Middle frontal gyrus (tissue), 1 donor: ENCODE measurements around the gene SPINK1.
"Not testable (repeated sequence)": the region's sequence is repeated elsewhere in the genome, so short reads cannot be mapped to it uniquely, and the experiment has no call there.

Experiments
- DNase-seq: peaks from one replicate; pipeline ENCODE4 v3.0.0-alpha.2; 2015; ENCODE audit warnings: low spot score; ENCODE audit errors: extremely low spot score

SPINK1 gene

DNA sequence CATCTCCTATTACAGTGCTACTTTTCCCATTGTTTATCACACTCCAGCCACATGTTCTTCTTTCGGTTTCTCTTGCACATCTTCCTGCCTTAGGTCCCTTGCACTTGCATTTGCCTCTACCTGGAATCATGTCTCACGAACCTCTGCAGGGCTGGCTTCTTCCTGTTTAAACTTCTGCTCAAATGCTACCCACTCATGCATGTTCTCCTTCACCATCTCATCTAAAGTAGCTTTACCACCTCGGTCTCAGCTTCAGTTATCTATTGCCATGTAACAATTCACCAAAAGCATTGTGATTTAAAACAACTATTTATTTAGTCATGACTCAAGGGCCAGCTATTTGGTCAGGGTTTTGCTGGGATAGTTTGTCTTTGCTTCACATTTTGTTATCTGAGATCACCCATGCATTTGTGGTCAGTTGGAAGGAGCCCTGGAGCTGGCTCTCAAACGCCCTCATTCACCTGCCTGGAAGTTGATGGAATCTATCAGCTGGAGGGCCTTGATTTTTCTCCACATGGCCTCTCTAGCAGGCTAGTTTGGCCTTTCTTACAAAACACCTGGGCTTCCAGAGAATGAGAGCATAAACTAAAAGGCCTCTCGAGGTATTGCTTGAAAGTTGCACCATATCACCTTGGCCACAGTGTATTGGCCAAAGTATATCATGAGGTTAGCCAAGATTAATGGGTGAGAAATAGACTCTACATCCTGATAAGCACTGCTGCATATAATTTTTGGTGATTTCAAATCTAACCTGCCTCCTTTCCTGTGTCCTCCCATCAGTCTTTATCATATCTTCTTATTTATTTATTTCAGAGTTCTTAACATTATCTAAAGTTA, 21.4 kb downstream of the SPINK1 start:
- DNase-seq, result no peak

DNA sequence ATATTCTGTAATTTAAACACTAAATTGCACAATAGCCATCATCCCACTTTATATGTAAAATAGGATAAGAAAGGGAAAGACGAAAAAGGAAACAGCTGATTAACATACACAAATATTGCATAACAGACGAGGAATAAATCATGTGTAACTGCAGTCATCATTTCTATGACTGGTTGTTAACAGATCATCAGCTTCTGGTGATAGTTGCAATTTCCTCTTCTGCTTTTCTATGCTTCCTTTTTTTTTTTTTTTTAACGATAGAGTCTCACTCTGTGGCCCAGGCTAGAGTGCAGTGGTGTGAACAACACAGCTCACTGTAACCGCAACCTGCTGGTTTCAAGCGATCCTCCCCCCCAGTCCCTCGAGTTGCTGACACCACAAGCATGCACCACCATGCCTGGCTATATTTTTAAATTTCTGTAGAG, 26.4 kb downstream of the SPINK1 start:
- no peak for DNase-seq

DNA sequence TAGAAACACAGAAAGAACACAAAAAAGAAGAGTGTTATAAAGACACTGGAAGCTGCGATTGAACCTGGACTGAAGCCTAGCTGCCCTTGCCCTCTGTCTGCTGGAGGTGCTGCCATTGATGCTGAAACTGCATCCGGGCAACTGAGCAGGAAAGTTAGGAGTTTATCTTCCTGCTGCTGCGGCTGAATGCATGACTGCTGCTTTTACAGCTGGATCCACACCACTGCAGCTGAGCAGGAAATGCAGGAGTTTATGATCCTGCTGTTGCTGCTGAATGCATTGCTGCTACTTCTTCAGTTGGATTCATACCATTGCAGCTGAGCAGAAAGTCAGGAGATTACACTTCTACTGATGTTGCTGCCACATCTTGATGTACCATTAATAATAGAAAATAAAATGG, 27.1 kb downstream of the SPINK1 start:
- no peak for DNase-seq

DNA sequence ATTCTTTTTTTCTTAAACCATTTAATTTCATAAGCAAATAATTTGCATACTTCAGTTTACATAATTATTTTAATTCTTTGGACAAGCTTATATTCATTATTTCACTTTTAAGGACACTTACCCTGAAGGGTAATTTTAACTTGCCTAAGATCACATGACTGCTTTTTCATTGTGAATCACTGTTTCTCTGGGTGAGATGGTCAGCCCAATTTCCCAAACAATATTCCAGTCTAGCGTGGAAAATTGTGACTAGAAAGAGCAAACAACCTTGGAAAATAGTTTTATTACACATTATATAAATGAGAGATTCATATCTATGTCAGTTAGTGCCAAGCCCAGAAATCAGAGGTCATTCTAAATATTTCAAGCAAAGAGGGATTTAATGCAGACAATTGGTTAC, 27.5 kb downstream of the SPINK1 start:
- DNase-seq, result no peak

DNA sequence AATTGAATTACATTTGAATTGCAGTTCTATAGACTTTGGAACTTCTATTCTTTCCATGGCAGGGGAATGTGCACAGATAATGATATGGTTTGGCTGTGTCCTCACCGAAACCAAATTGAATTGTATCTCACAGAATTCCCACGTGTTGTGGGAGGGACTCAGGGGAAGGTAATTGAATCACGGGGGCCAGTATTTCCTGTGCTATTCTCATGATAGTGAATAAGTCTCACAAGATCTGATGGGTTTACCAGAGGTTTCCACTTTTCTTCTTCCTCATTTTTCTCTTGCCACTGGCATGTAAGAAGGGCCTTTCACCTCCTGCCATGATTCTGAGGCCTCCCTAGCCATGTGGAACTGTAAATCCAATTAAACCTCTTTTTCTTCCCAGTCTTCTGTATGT, 28.3 kb downstream of the SPINK1 start:
- DNase-seq, result not testable (repeated sequence)

DNA sequence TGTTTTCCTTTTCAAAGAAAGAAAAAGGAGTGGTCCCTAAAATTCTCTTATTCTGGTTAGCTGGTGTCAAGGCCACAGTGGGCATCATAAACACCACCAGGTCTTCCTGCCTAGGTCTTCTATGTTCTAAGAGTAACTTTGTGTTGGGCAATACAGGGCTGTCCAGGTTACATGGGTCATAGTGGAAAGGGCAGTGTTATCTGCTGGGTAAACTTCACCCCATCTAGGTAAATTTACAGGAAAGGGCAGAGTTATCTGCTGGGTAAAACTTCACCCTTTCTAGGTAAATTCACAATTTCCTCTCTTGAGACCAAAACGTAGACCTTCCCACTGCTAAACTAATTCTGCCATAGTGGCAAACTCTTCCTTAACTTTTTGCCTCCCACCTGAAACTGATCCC, 30.0 kb downstream of the SPINK1 start:
- DNase-seq, result no peak

DNA sequence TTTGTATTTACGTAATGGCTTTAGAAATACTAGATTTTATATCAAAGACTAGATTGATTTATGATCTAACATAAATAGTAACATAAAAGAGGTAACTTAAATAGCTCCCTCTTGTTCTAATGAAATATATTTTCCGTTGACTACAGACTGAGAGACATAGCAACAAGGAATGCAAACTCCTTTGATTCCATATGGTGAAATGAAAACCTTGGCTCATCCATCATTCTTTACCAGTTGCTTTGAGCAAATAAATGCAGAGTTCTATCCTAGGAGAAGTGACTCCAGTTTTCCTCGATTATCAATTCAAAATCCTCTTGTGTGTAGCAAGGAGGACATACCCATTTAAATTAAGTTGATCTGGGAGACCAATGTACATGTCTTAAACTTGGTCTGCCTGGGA, 31.0 kb downstream of the SPINK1 start:
- no peak for DNase-seq

DNA sequence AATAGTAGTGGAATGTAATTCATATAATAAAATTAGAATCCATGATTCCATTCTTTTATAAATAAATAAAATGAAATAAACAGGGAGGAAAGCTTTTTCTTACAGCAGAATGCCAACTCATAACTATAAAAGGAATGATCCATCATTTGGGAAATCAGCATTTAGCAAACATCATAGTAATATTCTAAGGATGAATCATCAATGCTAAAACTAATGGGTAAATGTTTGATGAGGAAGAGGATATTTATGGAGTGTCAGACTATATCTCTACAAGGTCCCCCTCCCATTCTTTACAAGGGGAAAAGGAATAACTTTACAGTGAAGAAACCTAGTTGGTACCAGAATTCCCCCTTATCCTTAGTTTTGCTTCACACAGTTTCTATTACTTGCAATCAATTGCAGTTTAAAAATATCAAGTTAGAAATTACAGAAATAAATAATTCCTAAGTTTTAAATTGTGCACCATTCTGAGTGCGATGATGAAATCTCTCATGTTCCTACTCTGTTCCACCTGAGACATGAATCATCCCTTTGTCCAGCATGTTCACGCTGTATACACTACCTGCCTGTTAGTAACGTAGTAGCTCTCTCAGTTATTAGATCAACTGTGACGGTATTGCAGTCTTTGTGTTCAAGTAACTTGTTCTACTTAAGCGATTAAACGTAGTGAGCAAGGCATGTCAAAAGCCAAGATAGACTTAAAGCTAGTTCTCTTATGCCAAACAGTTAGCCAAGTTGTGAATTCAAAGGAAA, 34.7 kb downstream of the SPINK1 start:
- DNase-seq, result no peak

DNA sequence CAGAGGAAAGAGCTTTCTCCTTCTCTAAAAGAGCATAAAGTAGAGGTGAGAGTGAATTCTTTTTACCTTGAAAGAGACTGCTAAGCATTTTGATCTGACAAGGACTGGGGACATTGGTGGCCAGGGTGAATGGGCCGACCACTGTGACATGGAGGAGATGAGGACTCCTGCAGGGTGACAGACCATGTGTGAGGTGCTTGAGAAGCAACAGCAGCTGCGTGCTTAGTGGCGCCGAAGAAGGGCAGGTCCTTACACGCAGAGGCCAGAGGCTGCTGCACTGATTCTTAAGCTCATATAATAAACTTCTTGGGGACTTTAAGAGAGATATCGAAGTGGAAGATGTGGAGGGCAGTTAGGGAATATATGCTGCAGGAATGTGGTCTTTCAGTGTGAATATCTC, 40.3 kb downstream of the SPINK1 start:
- DNase-seq, result no peak

DNA sequence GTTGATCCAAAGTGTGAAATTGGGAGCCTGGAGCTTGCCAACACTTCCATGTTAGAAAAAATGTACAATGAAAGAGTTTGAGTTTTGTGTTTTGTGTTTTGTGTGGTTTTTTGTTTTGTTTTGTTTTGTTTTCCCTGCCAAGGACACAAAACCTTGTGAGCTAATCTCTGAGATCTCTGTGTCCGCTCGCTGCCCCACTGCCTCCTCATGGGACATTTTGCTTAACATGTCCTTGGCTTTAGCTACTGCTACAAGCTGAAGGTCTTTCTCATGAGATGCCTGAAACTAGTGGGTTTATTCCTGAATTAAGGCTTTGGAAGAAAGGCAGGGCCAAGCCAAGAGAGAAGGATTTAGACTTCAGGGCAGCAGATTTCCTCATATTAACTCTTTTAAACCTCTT, 41.7 kb downstream of the SPINK1 start:
- DNase-seq, result no peak

DNA sequence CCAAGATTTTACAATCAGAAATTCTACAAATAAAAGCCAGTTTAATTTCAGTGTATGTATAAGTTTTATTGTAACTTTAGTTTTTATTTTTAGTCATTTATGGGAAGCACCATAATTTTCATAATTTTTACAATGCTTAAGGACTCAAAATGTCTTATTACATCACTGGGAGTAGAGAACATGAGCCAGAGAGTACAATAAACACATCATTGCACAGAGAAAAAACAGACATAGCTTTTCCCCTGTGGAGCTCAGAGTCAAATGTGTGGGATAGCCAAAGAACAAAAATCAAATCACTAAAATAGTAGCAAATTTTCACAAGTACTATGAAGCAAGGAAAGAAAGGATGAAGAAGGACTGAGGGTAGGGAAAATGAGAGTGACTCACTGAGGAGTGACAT, 43.4 kb downstream of the SPINK1 start:
- no peak for DNase-seq

DNA sequence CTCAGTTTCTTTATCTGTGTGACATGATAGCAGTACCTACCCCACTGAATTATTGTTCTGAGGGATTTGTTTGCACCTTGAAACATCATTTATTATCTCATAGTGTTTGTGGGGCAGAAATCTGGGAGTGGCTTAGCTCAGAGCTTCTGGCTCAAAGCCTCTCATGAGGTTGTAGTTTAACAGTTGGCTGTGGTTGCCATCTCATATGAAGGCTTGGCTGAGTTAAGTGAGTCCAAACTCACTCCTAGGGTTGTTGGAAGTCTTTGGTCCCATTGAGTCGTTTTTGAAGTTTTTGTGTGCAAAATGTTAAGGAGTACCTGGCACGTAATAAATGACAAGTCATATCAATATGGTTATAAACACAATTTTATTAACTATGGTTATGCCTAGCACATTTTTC, 45.3 kb downstream of the SPINK1 start:
- DNase-seq, result no peak

DNA sequence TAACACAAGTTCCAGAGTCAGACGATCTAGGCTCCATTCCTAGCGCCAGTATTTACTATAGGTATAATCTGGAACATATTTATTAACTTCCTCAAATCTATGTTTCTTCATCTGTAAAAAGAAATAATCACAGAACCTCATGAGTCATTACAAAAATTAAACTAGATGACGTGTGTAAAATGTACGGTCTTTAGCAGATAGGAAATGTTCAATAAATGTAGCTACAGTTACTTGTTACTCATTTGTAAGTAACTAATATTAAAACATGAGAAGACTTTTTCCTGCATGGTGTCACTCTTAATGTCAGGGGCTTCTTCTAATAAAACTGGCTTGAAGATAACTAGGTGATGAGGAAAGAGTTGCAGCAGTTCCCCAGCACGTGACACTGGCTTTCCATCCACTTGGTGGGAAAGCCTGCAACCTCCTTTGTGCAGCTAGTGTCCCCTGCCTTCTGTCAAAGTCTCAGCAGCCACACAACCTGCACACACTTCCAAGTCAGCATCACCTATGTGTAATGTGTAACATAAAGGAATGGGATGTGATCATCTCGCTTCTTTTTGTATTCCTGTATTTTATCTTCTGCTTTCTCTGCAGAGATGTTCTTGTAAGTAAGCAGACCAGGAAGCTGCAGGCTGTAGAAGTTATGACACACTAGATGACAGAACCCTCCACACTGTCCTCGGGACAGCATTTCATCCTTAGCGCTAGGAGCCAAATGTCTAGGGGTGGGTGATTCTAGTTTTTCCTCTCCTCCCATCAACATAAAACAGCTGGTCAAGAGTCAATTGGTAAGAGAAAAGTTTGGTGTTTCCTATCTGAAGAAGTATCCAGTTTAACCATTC, 47.1 kb downstream of the SPINK1 start:
- no peak for DNase-seq

DNA sequence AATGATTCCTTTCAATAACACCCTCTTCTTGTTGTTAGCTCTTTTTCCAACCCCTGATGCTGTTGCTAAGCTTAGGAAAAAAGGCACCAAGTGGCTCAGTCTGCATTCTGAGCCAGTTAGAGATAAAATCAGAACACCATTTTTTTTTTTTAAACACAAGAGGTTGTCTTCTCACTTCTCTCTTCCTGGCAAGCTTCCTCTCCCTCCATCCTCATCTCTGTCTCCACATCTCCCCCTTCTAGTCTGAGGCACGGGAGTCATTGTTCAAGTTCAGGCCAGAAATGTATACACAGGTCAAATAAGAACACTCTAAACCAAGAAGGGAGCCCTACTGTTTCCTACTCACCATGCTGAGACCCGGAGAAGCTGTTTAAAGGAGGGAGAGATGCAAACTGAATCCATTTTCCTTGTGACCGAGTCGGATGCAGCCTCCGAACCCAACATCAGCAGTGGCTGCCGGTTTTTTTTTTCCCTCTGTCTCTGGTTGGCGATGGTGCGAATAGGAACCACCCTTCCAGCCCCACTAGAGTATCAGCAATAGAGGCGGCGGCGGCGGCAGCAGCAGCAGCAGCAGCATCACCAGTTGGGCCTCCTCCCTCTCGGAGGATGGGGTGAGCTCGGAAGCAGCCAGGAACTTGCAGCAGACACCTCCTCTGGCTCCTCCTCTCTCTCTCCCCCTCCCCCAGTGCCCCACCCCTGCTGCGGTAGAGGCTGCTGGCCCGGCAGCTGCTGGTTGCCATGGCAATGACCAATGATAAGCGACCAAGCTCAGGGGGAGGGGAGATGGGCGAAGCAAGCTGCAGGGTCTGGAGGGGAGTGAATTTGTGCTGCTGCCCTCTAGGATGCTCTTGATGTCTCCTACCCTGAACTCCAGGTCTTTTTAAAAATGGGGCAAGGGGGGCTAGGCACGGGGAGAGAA, 49.1 kb downstream of the SPINK1 start, which contains the start of gene JAKMIP2:
Gene JAKMIP2, minus strand, starts transcription at position 619 of the 919 bp plus-strand sequence. CDS start 110,922 bp downstream, outside the sequence.
- peak; percentile 93 for DNase-seq

DNA sequence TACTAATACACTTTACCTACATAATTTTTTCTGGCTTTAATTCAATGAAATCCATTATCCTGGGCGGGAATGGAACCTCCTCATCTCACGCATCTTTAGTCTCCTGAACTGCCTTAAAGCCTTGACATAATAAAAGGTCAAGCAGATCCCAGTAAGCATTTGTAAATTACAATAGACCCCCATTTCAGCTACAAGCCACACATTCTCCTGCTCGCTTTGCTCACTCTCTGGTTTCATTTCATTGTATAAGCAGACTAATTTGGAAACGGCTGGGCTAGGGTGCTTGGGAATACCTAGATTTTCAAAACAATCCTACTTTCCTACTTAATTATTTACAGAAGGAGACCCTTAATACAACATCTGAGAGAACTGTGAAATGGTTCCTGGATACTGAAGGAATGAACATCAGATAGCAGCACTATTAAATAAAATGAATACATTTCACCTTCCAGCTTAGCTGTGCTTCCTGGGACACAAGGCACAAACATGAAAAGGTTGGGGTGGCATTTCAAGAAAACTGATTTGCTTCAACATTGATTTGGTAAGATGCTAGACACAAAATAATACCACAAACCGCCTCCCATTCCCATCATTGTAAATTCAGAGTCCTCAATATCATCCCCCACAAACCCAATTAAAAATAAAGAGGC, 50.4 kb downstream of the SPINK1 start:
- DNase-seq, result no peak

DNA sequence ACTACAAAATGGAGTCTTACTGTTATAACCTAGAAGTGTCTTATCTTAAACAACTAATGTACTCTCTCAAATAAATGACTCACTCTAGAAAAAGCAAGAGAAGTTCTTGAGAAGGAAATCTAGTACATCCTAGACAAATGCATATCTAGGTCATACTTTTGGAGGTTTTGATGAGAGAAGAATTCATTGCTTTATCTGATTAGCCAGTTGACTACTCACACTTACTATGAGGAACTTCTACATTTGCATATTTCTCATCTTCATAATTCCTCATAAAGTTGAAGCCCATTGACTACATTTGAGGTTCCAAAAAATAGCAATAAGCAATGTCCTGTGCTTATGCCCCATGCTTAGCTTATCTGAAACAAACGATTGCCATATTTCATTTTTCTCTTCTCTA, 51.8 kb downstream of the SPINK1 start:
- no peak for DNase-seq

DNA sequence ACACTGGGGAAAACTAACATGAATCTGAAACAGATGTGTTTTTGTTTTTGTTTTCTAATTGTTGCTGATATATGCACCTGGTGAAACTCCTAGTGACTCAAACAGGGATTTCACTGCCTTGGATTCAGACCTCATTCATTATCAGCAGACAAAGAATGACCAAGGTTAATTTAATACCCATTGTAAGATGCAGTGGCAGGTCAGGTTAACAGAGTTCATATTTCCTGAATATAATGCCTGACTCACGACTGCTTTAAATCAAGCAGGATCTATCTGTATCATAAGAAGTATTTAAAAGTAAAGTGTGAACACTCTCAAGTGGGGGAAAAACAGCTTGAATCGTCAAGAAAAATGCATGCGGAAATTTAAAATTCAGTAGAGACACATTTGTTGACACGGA, 54.5 kb downstream of the SPINK1 start:
- no peak for DNase-seq
